Activated T-cell treated with anti-CD3 and anti-CD28 coated beads for 24 hours (primary cell): ENCODE data around the gene HIGD1C.

Source experiments
- DNase-seq: peaks from one replicate; pipeline ENCODE4 v3.0.0-alpha.2; 2020; ENCODE audit warnings: low read depth

The HIGD1C gene

DNA sequence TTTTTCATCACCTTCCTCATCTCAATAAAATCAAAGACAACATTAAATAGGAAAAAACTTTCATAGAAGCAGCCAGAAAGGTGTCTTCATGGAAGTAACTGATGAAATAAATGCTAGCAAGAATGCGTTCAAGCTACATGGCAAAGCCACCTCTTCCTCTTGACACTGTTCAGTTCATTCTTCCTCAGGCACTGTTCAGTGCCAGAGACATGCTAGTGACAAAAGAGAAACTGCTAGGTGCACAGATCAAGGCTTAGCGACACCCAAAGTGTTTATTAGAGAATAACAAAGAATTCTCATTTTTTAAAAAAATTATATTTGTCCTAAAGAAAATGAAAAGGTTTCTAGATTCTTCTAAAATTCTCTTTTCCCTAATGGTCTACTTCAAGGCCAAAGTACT, 66.6 kb downstream of the HIGD1C start:
- no peak for DNase-seq

DNA sequence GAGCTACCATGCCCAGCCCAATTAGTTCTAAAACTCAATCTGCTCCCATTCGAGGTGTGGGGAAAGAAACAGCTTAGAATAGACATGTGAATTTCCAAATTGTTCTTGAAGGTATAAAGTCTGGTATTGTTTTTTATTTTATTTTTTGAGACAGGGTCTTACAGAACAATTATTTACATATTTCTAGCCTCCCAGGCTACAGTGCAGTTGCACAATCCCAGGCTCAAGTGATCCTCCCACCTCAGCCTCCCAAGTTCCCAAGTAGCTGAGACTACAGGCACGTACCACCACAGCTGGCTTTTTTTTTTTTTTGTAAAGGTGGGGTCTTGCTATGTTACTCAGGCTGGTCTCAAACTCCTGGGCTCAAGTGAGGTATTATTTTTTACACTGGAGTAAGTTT, 67.6 kb downstream of the HIGD1C start:
- DNase-seq, result no peak
